Measurements from ENCODE around the gene ZNF419.
"Not testable (repeated sequence)": the region's sequence is repeated elsewhere in the genome, so short reads cannot be mapped to it uniquely, and the experiment has no call there.

The ZNF419 gene

DNA sequence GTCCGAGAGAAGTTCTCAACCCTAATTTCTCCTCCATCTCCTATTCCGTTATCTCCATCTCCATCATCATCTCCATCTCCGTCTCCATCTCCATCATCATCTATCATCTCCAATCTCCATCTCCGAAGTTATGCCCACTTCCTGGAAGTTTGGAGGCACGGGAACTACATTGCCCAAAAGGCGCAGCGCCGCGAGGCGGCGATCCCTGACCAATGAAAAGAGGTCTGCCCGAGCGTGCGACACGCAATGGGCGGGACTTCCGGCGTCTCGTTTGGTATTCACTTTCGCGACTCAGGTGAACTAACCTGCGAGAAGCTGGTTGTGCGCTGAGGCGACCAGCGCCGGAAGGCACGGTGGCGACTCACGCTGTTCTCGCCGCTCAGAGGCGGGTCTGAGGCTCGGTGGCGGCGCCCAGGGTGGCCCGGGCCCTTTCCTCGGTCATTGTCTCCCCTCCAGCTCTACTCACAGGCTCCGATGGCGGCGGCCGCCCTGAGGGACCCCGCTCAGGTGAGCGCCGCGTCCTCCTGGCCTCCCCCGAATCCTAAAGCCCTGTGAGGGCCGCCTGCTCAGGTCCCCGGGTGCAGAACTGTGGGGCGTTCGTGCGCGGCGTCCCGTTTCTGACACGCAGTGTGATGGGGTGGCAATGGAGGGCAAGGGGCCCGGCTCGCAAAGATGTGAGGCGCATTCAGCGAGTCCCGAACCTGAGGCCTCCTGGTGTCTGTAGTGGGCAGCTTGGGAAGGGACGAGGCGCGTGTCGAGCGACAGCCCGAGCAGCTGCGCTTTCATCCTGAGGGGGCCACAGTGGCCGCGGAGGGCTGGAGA, at the start of gene ZNF419:
ZNF419 (plus strand) TSS at position 274 of the 822 bp plus-strand sequence; CDS start at position 475, 201 bp downstream.
- not testable (repeated sequence) for H3K27me3 ChIP-seq (ENCODE audit: control insufficient read depth in 1 of 2, insufficient read depth in 2 of 2, low read length in 2 of 2); H3K4me1 ChIP-seq (ENCODE audit: control insufficient read depth in 1 of 2, insufficient read depth in 2 of 2, low read length in 2 of 2)
- H3K4me3 ChIP-seq (ENCODE audit: low read depth in 1 of 2, low read length in 2 of 2): peak within 1 kb of the TSS; percentile 88 to 95
- H3K27ac ChIP-seq (ENCODE audit: low read depth, low read length): peak within 1 kb of the TSS; percentile 42
- peaks cover 19 to 27% of the 10 kb centered on the region in 2 donors for H3K9me3 ChIP-seq (ENCODE audit: control insufficient read depth in 1 of 2, low read length in 2 of 2)
- peak within 1 kb of the TSS; percentile 71 to 88 for H3K9ac ChIP-seq (ENCODE audit: low read depth in 1 of 2, low read length in 2 of 2)
- peaks cover 12 to 25% of the 10 kb centered on the region in 2 donors for H3K36me3 ChIP-seq (ENCODE audit: control insufficient read depth in 1 of 2, insufficient read depth in 2 of 2, low read length in 2 of 2)

GRCh38 chr19:57437931-57438330, 49.6 kb upstream of the ZNF419 start:
- H3K27ac ChIP-seq (ENCODE audit: low read depth, low read length): no peak overlapping the region
- peaks cover 10 to 16% of the 10 kb centered on the region in 2 donors for H3K4me1 ChIP-seq (ENCODE audit: control insufficient read depth in 1 of 2, insufficient read depth in 2 of 2, low read length in 2 of 2)
- H3K9ac ChIP-seq (ENCODE audit: low read depth in 1 of 2, low read length in 2 of 2): no peak overlapping the region
- H3K9me3 ChIP-seq (ENCODE audit: control insufficient read depth in 1 of 2, low read length in 2 of 2): peaks cover 29 to 48% of the 10 kb centered on the region in 2 donors
- H3K36me3 ChIP-seq (ENCODE audit: control insufficient read depth in 1 of 2, insufficient read depth in 2 of 2, low read length in 2 of 2): peaks cover 34 to 37% of the 10 kb centered on the region in 2 donors
- H3K27me3 ChIP-seq (ENCODE audit: control insufficient read depth in 1 of 2, insufficient read depth in 2 of 2, low read length in 2 of 2): no peaks in the 10 kb centered on the region
- peak overlapping the region in 1 of 2 donors; percentile 25 for H3K4me3 ChIP-seq (ENCODE audit: low read depth in 1 of 2, low read length in 2 of 2)

DNA sequence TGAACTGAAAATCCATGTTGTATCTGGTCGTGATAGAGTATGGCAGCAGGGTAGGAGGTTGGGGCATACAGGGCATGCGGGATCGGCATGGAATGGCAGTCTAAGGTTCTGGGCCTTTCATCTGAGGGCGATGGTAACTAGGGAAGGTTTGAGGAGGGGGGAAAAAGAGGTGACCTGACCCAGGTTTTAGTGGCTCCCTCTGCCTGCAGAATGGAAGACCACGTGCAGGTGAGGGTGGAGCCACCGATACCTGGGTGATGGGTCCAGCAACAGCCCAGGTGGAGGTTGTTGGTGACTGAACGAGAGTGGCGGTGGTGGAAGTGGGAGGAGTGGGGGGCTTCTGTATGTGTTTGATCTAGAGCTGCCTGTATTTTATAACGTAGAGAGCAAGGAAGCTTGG, 48.6 kb upstream of the ZNF419 start:
- Histone ChIP-seq H3K9me3 (ENCODE audit: control insufficient read depth in 1 of 2, low read length in 2 of 2) (peaks cover 39 to 58% of the 10 kb centered on the region in 2 donors), H3K4me3 (ENCODE audit: low read depth in 1 of 2, low read length in 2 of 2) (no peak overlapping the region), H3K36me3 (ENCODE audit: control insufficient read depth in 1 of 2, insufficient read depth in 2 of 2, low read length in 2 of 2) (peaks cover 44 to 47% of the 10 kb centered on the region in 2 donors), H3K4me1 (ENCODE audit: control insufficient read depth in 1 of 2, insufficient read depth in 2 of 2, low read length in 2 of 2) (peaks cover 10 to 16% of the 10 kb centered on the region in 2 donors), H3K27ac (ENCODE audit: low read depth, low read length) (no peak overlapping the region), H3K27me3 (ENCODE audit: control insufficient read depth in 1 of 2, insufficient read depth in 2 of 2, low read length in 2 of 2) (no peaks in the 10 kb centered on the region), H3K9ac (ENCODE audit: low read depth in 1 of 2, low read length in 2 of 2) (no peak overlapping the region)

- Histone ChIP-seq H3K36me3 (ENCODE audit: control insufficient read depth in 1 of 2, insufficient read depth in 2 of 2, low read length in 2 of 2) (peaks cover 55 to 58% of the 10 kb centered on the region in 2 donors), H3K27me3 (ENCODE audit: control insufficient read depth in 1 of 2, insufficient read depth in 2 of 2, low read length in 2 of 2) (no peaks in the 10 kb centered on the region), H3K4me3 (ENCODE audit: low read depth in 1 of 2, low read length in 2 of 2) (peak overlapping the region in 1 of 2 donors; percentile 29), H3K9ac (ENCODE audit: low read depth in 1 of 2, low read length in 2 of 2) (no peak overlapping the region), H3K9me3 (ENCODE audit: control insufficient read depth in 1 of 2, low read length in 2 of 2) (peaks cover 65 to 86% of the 10 kb centered on the region in 2 donors), H3K27ac (ENCODE audit: low read depth, low read length) (no peak overlapping the region), H3K4me1 (ENCODE audit: control insufficient read depth in 1 of 2, insufficient read depth in 2 of 2, low read length in 2 of 2) (no peaks in the 10 kb centered on the region)
These were observed 45.4 kb upstream of the ZNF419 start for GRCh38 chr19:57441979-57442752.

DNA sequence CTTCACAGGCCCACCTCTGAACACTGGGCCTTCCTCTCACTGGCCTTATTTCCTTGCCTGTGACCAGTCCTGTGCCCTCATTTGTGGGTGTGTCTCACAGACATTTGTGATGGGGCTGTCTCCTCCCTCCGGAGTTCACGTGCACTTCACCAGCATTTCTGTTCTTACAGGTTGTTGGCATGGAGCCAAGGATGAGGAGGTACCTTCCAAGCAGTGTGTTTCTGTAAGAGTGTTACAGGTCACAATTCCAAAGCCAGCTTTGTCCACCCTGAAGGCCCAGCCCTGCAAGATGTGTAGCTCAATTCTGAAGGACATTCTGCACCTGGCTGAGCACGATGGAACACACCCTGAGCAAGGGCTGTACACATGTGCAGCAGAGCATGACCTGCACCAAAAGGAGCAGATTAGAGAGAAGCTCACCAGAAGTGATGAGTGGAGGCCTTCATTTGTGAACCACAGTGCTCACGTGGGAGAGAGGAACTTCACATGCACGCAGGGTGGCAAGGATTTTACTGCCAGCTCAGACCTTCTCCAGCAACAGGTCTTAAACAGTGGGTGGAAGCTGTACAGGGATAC, 44.3 kb upstream of the ZNF419 start:
- Histone ChIP-seq H3K4me3 (ENCODE audit: low read depth in 1 of 2, low read length in 2 of 2) (peak overlapping the region in 1 of 2 donors; percentile 45), H3K9ac (ENCODE audit: low read depth in 1 of 2, low read length in 2 of 2) (no peak overlapping the region), H3K27me3 (ENCODE audit: control insufficient read depth in 1 of 2, insufficient read depth in 2 of 2, low read length in 2 of 2) (no peaks in the 10 kb centered on the region), H3K4me1 (ENCODE audit: control insufficient read depth in 1 of 2, insufficient read depth in 2 of 2, low read length in 2 of 2) (no peaks in the 10 kb centered on the region), H3K9me3 (ENCODE audit: control insufficient read depth in 1 of 2, low read length in 2 of 2) (peaks cover 68 to 85% of the 10 kb centered on the region in 2 donors), H3K36me3 (ENCODE audit: control insufficient read depth in 1 of 2, insufficient read depth in 2 of 2, low read length in 2 of 2) (peaks cover 51 to 53% of the 10 kb centered on the region in 2 donors), H3K27ac (ENCODE audit: low read depth, low read length) (no peak overlapping the region)

GRCh38 chr19:57452307-57452706, 35.2 kb upstream of the ZNF419 start:
- peaks cover 38% of the 10 kb centered on the region in 2 donors for H3K9me3 ChIP-seq (ENCODE audit: control insufficient read depth in 1 of 2, low read length in 2 of 2)
- H3K9ac ChIP-seq (ENCODE audit: low read depth in 1 of 2, low read length in 2 of 2): no peak overlapping the region
- H3K4me3 ChIP-seq (ENCODE audit: low read depth in 1 of 2, low read length in 2 of 2): no peak overlapping the region
- no peaks in the 10 kb centered on the region for H3K4me1 ChIP-seq (ENCODE audit: control insufficient read depth in 1 of 2, insufficient read depth in 2 of 2, low read length in 2 of 2)
- H3K27ac ChIP-seq (ENCODE audit: low read depth, low read length): no peak overlapping the region
- H3K36me3 ChIP-seq (ENCODE audit: control insufficient read depth in 1 of 2, insufficient read depth in 2 of 2, low read length in 2 of 2): no peaks in the 10 kb centered on the region
- H3K27me3 ChIP-seq (ENCODE audit: control insufficient read depth in 1 of 2, insufficient read depth in 2 of 2, low read length in 2 of 2): no peaks in the 10 kb centered on the region

DNA sequence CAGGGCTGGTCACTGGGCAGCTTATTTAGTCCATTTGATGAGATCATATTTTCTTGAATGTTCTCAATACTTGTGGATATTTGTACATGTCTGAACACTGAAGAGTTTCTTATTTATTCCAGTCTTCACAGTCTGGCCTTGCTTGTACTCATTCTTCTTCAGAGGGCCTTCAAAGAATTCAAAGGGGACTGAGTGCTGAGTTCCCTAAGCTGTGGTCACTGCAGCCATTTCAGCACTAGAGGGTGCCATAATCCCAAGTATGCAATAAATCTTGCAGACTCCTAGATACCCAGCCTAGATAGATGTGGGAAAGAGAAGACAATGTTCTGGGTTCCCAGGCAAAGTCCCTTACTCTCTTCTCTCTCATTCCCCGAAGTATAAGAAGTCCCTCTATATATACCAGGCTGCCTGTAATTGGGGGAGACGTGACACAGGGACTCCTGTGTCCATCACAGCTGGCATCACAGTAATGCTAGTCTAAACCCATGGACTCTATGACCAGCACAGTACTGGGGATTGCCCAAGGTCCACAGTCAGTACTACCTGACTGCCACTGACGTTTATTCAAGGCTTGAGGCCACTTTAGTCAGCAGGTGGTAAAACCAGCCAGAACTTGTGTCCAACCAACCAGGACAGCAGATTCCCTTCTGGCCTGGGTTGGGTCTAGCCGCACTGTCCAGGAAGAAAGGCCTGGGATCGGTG, 21.7 kb upstream of the ZNF419 start:
- Histone ChIP-seq H3K27me3 (ENCODE audit: control insufficient read depth in 1 of 2, insufficient read depth in 2 of 2, low read length in 2 of 2) (no peaks in the 10 kb centered on the region), H3K36me3 (ENCODE audit: control insufficient read depth in 1 of 2, insufficient read depth in 2 of 2, low read length in 2 of 2) (peaks cover 0 to 6% of the 10 kb centered on the region in 2 donors), H3K9ac (ENCODE audit: low read depth in 1 of 2, low read length in 2 of 2) (no peak overlapping the region), H3K4me3 (ENCODE audit: low read depth in 1 of 2, low read length in 2 of 2) (no peak overlapping the region), H3K4me1 (ENCODE audit: control insufficient read depth in 1 of 2, insufficient read depth in 2 of 2, low read length in 2 of 2) (no peaks in the 10 kb centered on the region), H3K9me3 (ENCODE audit: control insufficient read depth in 1 of 2, low read length in 2 of 2) (peaks cover 34 to 53% of the 10 kb centered on the region in 2 donors), H3K27ac (ENCODE audit: low read depth, low read length) (no peak overlapping the region)

DNA sequence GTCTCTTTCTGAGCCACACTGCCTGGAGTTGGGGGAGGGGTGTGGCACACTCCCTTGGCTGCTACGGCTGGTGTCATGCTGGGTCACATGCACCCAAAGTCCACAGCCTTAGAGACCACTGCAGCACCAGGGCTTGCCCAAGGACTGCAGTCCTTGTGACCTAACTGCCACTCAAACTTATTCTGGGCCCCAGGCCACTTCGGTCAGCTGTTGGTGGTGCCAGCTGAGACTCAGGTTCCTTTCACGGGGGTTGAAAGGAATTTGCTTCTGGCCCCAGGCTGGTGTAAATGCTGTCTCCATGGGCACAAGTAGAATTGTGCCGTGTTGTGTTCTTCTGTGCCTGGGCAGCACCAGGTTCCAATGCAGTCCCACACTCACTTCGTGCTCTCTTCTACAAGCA, 21.1 kb upstream of the ZNF419 start:
- Histone ChIP-seq H3K36me3 (ENCODE audit: control insufficient read depth in 1 of 2, insufficient read depth in 2 of 2, low read length in 2 of 2) (peaks cover 0 to 6% of the 10 kb centered on the region in 2 donors), H3K4me1 (ENCODE audit: control insufficient read depth in 1 of 2, insufficient read depth in 2 of 2, low read length in 2 of 2) (no peaks in the 10 kb centered on the region), H3K9ac (ENCODE audit: low read depth in 1 of 2, low read length in 2 of 2) (no peak overlapping the region), H3K27me3 (ENCODE audit: control insufficient read depth in 1 of 2, insufficient read depth in 2 of 2, low read length in 2 of 2) (no peaks in the 10 kb centered on the region), H3K9me3 (ENCODE audit: control insufficient read depth in 1 of 2, low read length in 2 of 2) (peaks cover 40 to 60% of the 10 kb centered on the region in 2 donors), H3K27ac (ENCODE audit: low read depth, low read length) (no peak overlapping the region), H3K4me3 (ENCODE audit: low read depth in 1 of 2, low read length in 2 of 2) (peak overlapping the region in 1 of 2 donors; percentile 21)

GRCh38 chr19:57473646-57474045, 13.9 kb upstream of the ZNF419 start:
- Histone ChIP-seq H3K9me3 (ENCODE audit: control insufficient read depth in 1 of 2, low read length in 2 of 2) (peaks cover 78 to 89% of the 10 kb centered on the region in 2 donors), H3K27me3 (ENCODE audit: control insufficient read depth in 1 of 2, insufficient read depth in 2 of 2, low read length in 2 of 2) (no peaks in the 10 kb centered on the region), H3K9ac (ENCODE audit: low read depth in 1 of 2, low read length in 2 of 2) (no peak overlapping the region), H3K27ac (ENCODE audit: low read depth, low read length) (no peak overlapping the region), H3K4me3 (ENCODE audit: low read depth in 1 of 2, low read length in 2 of 2) (peak overlapping the region; percentile 15 to 44), H3K36me3 (ENCODE audit: control insufficient read depth in 1 of 2, insufficient read depth in 2 of 2, low read length in 2 of 2) (peaks cover 41 to 42% of the 10 kb centered on the region in 2 donors), H3K4me1 (ENCODE audit: control insufficient read depth in 1 of 2, insufficient read depth in 2 of 2, low read length in 2 of 2) (peaks cover 4 to 7% of the 10 kb centered on the region in 2 donors)

Measured in duodenal mucosa (tissue), 2 donors.